ENCODE data around the gene NFKB2. TPM values are rescaled to one million over a fixed set of nuclear protein-coding genes. Genes with fewer than 3 reads are reported as not detected.

The NFKB2 gene
- total RNA-seq, 2 donors from 2014 or later = 22.5 to 40.4 TPM

DNA sequence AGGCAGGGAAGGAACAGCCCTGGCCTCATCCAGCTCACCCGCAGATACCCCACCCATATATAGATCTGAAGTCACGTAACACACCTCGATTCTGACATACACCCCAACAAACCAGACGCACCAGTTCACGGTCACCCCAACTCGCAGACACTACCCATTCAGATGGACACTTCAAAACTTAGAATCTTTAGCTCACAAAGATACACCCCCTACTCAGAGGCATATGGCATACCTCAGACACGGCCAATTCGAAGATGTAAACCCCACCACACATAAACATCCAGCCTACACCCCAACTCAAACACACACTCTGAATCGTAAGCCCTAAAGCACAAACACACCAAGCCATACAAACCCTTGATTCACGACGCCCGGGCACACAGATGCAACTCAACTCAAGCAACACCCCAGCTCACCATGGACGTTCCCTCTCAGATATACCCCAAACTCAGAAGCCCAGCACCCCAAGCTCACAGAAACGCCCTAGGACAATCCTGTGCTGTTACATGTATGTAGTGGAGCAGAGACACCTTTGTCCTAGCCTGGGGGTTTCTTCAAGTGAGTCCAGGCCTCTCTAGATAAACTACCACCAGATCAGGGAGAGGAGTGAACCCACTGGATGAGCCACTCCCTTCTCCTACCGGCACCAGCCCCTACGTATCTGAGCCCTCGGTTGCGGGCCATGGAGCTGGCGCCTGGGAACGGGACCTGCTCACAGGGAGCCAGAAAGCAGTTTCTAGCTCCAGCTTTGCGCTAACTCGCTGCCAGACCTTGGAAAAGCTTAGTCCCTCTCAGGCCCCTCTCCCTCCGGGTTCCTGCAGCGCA, 14.3 kb downstream of the NFKB2 start:
- Histone ChIP-seq H3K36me3 (no peaks in the 10 kb centered on the region), H3K4me1 (replicated peaks) (no peaks in the 10 kb centered on the region), H3K4me3 (peak overlapping the region; percentile 14 to 39), H3K27ac (no peak overlapping the region), H3K27me3 (replicated peaks; ENCODE audit: insufficient read depth) (peaks cover 9% of the 10 kb centered on the region), H3K9me3 (no peaks in the 10 kb centered on the region)
- intact Hi-C loops (cut with DNase I) = no loop called here
- 27% methylated on average over 24 of the region's 24 CpGs for WGBS
- DNase-seq (ENCODE audit: low spot score) = no peak
- TF ChIP-seq POLR2A (IDR thresholded peaks at IDR 0.05) (no peak), POLR2AphosphoS5 (IDR thresholded peaks at IDR 0.05) (no peak)
- TF ChIP-seq, protein P1, sequence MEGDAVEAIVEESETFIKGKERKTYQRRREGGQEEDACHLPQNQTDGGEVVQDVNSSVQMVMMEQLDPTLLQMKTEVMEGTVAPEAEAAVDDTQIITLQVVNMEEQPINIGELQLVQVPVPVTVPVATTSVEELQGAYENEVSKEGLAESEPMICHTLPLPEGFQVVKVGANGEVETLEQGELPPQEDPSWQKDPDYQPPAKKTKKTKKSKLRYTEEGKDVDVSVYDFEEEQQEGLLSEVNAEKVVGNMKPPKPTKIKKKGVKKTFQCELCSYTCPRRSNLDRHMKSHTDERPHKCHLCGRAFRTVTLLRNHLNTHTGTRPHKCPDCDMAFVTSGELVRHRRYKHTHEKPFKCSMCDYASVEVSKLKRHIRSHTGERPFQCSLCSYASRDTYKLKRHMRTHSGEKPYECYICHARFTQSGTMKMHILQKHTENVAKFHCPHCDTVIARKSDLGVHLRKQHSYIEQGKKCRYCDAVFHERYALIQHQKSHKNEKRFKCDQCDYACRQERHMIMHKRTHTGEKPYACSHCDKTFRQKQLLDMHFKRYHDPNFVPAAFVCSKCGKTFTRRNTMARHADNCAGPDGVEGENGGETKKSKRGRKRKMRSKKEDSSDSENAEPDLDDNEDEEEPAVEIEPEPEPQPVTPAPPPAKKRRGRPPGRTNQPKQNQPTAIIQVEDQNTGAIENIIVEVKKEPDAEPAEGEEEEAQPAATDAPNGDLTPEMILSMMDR (IDR thresholded peaks at IDR 0.05) = no peak

DNA sequence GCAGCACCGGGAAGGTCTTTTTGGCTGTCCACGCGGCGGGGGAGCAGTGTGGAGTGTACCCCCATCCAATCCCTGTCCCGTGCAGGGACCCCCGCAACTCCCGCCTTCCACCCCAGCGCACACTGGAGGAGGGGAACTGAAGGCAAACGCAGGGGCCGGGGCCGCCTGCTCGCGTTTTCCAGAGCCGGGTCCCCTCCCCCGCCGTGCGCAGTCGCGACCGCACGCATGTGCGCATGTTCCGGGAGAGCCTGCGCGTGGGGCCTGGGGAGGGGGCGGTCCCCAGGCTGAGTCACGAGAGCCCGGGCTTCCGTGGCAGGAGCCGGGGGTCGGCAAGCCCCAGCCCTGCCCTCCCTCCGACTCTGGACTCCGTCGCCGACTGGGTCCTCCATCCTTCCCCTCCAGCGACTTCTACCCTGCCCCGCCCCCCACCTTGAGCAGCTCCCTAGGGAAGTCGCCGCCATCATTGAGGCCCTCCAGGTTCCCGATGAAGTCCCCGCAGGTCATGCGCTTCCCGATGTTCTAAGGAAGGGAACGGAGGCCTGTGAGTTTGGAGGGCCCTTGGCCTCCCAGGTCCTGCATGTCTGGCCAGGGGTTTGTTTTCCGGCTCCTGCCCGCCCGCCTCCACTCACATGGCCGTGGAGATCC, 15.0 kb downstream of the NFKB2 start:
- Histone ChIP-seq H3K27me3 (replicated peaks; ENCODE audit: insufficient read depth) (peaks cover 9% of the 10 kb centered on the region), H3K9me3 (no peaks in the 10 kb centered on the region), H3K27ac (no peak overlapping the region), H3K4me3 (peak overlapping the region; percentile 14 to 39), H3K4me1 (replicated peaks) (no peaks in the 10 kb centered on the region), H3K36me3 (no peaks in the 10 kb centered on the region)
- no peak for DNase-seq (ENCODE audit: low spot score)
- TF ChIP-seq POLR2AphosphoS5 (IDR thresholded peaks at IDR 0.05) (no peak), POLR2A (IDR thresholded peaks at IDR 0.05) (no peak)
- TF ChIP-seq, protein P1 (IDR thresholded peaks at IDR 0.05) = no peak
- WGBS = 3% methylated on average over 43 of the region's 48 CpGs
- intact Hi-C loops (cut with DNase I) = no loop called here

DNA sequence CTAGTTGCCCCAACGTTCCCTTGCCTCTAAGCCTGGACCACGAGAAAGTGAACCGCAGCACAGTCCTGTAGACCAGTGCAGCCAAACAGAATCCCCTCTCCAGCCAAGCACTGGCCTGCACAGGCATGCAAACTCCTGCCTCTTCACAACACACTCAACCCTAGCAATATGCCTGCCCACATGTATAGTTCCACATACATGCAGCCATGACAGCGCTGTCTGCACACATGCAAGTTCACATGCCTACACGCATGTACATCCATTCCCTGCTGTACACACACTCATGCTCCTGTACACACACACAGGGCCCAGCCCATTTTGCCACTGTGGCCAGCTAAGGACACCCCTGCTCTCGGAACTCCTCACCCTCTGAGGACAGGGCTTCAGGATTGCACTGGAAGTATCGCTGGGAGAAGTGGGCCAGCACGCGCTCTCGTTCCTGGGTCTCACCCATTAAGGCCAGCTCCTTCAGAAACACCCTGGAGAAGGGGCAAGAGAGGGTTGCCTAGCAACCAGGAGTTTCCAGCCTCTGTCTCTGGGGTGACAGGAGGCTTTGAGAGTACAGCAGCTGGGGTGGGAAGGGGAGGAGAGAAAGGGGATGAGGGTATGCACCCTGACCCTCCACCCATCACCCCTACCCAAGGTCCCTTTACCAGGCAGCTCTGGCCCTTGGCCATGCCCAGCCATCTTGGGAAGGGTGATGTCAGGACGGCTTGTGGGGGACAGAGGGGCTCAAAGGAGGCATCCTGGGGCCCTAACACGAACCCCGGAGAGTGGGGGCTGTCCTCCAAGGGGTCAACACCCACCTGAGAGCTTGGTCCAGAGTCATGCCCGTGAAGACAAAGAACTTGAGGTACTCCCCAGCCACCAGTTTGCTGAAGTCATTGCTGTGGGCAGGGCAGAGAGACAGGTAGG, 16.1 kb downstream of the NFKB2 start:
- DNase-seq (ENCODE audit: low spot score) = no peak
- Histone ChIP-seq H3K27ac (no peak overlapping the region), H3K4me3 (no peak overlapping the region), H3K4me1 (replicated peaks) (no peaks in the 10 kb centered on the region), H3K9me3 (no peaks in the 10 kb centered on the region), H3K36me3 (no peaks in the 10 kb centered on the region), H3K27me3 (replicated peaks; ENCODE audit: insufficient read depth) (peaks cover 9% of the 10 kb centered on the region)
- WGBS = 79% methylated on average over 14 of the region's 14 CpGs
- intact Hi-C loops (cut with DNase I) = no loop called here
- TF ChIP-seq POLR2AphosphoS5 (IDR thresholded peaks at IDR 0.05) = no peak
- TF ChIP-seq, protein P1 (IDR thresholded peaks at IDR 0.05) = no peak
- TF ChIP-seq POLR2A (IDR thresholded peaks at IDR 0.05) = no peak

DNA sequence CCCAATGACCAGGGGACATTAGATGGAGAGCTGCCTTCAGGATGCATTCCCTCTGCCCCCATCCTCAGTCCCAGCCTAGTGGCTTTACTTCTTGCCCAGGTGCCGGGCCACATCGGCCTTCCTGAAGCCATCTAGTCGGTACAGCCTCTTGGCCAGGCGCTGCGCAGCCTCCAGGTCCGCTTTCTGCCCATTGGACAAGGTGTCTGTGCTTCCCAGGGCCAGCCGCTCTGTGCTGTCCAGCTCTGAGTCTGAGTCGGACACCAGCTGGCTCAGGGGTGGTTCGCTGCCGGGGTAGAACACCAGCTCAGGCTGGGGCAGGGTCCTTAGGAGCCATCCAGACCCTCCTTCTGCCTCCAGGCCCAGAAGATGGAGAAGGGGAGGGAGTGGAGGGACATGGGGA, 16.8 kb downstream of the NFKB2 start:
- 87% methylated on average over 10 of the region's 10 CpGs for WGBS
- no peak overlapping the region for H3K27ac ChIP-seq
- TF ChIP-seq POLR2AphosphoS5 (IDR thresholded peaks at IDR 0.05) = no peak
- TF ChIP-seq, protein P1 (IDR thresholded peaks at IDR 0.05) = no peak
- intact Hi-C loops (cut with DNase I) = no loop called here
- peaks cover 9% of the 10 kb centered on the region for H3K27me3 ChIP-seq (replicated peaks; ENCODE audit: insufficient read depth)
- H3K9me3 ChIP-seq = no peaks in the 10 kb centered on the region
- no peak for DNase-seq (ENCODE audit: low spot score)
- H3K36me3 ChIP-seq = no peaks in the 10 kb centered on the region
- H3K4me3 ChIP-seq = no peak overlapping the region
- no peaks in the 10 kb centered on the region for H3K4me1 ChIP-seq (replicated peaks)
